ENCODE measurements around the gene SLC9A3. TPM values are rescaled to one million over a fixed set of nuclear protein-coding genes. Genes with fewer than 3 reads are reported as not detected.

Gene SLC9A3
- total RNA-seq, 1 experiment from 2014 or later: 1.9 TPM

DNA sequence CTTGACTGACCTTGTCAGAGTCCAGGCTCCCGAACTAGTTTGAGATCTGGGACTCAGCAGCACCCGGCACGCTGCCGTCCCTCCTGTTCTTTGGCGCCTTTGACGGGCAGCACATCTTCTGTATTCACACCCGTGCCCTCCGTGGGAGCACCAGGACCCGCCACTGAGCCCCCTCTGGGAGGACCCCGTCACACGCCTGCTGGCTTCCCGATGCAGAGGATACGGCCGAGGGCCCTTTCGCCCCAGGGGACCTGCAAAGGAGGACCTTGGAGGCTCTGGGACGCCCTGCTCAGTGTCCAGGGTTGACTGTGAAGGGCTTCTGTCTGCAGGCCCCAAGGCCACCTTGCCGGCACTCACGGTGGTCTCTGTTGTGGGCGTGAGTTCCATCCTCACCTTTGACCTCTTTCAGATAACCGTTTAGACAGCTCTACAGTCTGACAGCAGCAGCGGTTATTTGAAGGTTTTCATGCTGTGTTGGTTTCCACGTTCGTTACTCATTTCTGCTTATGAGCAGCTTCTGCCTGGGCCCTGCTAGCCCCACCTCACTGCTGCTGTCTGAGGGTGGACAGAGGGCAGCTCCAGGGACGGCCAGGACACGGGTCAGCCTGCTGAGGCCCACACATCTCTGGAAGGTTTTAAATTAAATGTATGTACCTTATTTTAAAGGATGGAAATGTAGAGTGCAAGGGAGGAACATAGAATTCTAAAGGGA is 93.9 kb downstream of the SLC9A3 start:
- ChIA-PET POLR2A (ENCODE audit: low non-redundant PET) (no interaction called here), CTCF (interaction anchor here (0.5 to 2.4 kb wide), 3 partner anchors 15 to 114 kb away, joined by 3 to 7 read pairs (median 5); no protein-coding TSS in a partner anchor)
- H3K4me3 ChIP-seq (ENCODE audit: low read depth, low read length, poor library complexity, severe bottlenecking): no peak overlapping the region
- TF ChIP-seq EZH2 (IDR thresholded peaks at IDR 0.05; ENCODE audit: borderline replicate concordance, low read depth, low read length, poor library complexity, severe bottlenecking) (no peak), CTCF (conservative IDR thresholded peaks at IDR 0.05; ENCODE audit: low read depth, low read length) (no peak)
- DNase-seq (ENCODE audit: low spot score): no peak
- no peaks in the 10 kb centered on the region for H3K9me3 ChIP-seq (ENCODE audit: low read depth, low read length, poor library complexity, severe bottlenecking)
- intact Hi-C loops (cut with micrococcal nuclease; ENCODE audit: unreplicated experiment): loop anchor here (2.0 to 5.0 kb wide), 2 partner anchors 113 to 242 kb away; no protein-coding TSS in a partner anchor
- H3K27me3 ChIP-seq (replicated peaks; ENCODE audit: insufficient read depth, low read depth, low read length, poor library complexity): no peaks in the 10 kb centered on the region
- no peaks in the 10 kb centered on the region for H3K4me1 ChIP-seq (ENCODE audit: insufficient read depth, low read length, poor library complexity, severe bottlenecking)
- no peak overlapping the region for H3K27ac ChIP-seq (ENCODE audit: low read depth, low read length, poor library complexity, severe bottlenecking)
- no TSS peak for BruUV-seq (replicated peaks)
- H3K36me3 ChIP-seq (ENCODE audit: insufficient read depth, low read length, poor library complexity, severe bottlenecking): no peaks in the 10 kb centered on the region

DNA sequence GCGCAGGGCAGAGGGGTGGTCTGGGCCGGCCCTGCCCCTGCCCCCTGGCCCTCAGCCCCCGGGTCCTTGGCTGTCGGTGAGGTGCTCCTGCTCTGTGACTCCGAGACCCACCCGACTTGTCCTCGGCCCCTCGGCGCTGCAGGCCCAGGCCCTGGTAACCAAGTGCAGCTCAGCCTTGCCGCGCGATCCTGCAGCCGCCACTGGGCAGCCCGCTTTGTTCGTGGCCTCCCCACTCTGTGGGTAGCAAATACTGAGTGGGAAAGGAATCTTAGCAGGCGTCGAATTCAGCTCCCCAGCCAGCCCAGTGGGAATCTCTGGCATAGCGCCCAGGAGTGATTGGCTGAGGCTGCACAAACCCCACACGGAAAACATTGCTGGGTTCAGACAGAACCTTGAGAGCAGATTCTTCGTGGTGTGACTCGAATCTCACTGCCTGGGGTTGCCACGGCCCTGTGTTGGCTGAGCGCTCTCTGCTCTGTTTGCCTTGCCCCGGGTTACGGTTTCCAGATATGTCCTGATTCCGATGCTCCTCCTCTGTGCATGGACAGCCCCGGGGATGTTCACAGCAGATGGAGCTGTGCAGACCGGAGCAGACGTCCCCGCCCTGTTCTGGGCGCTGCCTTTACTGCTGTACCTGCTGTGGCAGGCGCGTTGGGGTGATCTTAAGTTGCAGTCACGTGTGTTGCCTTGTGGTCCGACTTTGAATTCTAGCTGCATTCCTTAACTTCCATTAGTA is 94.6 kb downstream of the SLC9A3 start:
- TF ChIP-seq CTCF (conservative IDR thresholded peaks at IDR 0.05; ENCODE audit: low read depth, low read length): no peak
- TF ChIP-seq EZH2 (IDR thresholded peaks at IDR 0.05; ENCODE audit: borderline replicate concordance, low read depth, low read length, poor library complexity, severe bottlenecking): no peak
- ChIA-PET CTCF (interaction anchor here (0.9 kb wide), 1 partner anchor 113 kb away, joined by 3 read pairs; no protein-coding TSS in a partner anchor), POLR2A (ENCODE audit: low non-redundant PET) (no interaction called here)
- H3K27ac ChIP-seq (ENCODE audit: low read depth, low read length, poor library complexity, severe bottlenecking): no peak overlapping the region
- no TSS peak for BruUV-seq (replicated peaks)
- peak; percentile 23 for DNase-seq (ENCODE audit: low spot score)
- H3K4me1 ChIP-seq (ENCODE audit: insufficient read depth, low read length, poor library complexity, severe bottlenecking): no peaks in the 10 kb centered on the region
- intact Hi-C loops (cut with micrococcal nuclease; ENCODE audit: unreplicated experiment): loop anchor here (2.0 to 5.0 kb wide), 2 partner anchors 112 to 241 kb away; no protein-coding TSS in a partner anchor
- no peaks in the 10 kb centered on the region for H3K27me3 ChIP-seq (replicated peaks; ENCODE audit: insufficient read depth, low read depth, low read length, poor library complexity)
- no peaks in the 10 kb centered on the region for H3K9me3 ChIP-seq (ENCODE audit: low read depth, low read length, poor library complexity, severe bottlenecking)
- H3K36me3 ChIP-seq (ENCODE audit: insufficient read depth, low read length, poor library complexity, severe bottlenecking): no peaks in the 10 kb centered on the region
- no peak overlapping the region for H3K4me3 ChIP-seq (ENCODE audit: low read depth, low read length, poor library complexity, severe bottlenecking)

- no peak for DNase-seq (ENCODE audit: low spot score)
- H3K27ac ChIP-seq (ENCODE audit: low read depth, low read length, poor library complexity, severe bottlenecking): no peak overlapping the region
Measured at GRCh38 chr5:428754-429452, 95.3 kb downstream of the SLC9A3 start.

More at GRCh38 chr5:428754-429452, 95.3 kb downstream of the SLC9A3 start:
- no peaks in the 10 kb centered on the region for H3K4me1 ChIP-seq (ENCODE audit: insufficient read depth, low read length, poor library complexity, severe bottlenecking)
- H3K4me3 ChIP-seq (ENCODE audit: low read depth, low read length, poor library complexity, severe bottlenecking): no peak overlapping the region
- TF ChIP-seq CTCF (conservative IDR thresholded peaks at IDR 0.05; ENCODE audit: low read depth, low read length): no peak
- no peak for TF ChIP-seq EZH2 (IDR thresholded peaks at IDR 0.05; ENCODE audit: borderline replicate concordance, low read depth, low read length, poor library complexity, severe bottlenecking)
- H3K9me3 ChIP-seq (ENCODE audit: low read depth, low read length, poor library complexity, severe bottlenecking): no peaks in the 10 kb centered on the region
- H3K27me3 ChIP-seq (replicated peaks; ENCODE audit: insufficient read depth, low read depth, low read length, poor library complexity): no peaks in the 10 kb centered on the region
- BruUV-seq (replicated peaks): no TSS peak
- CTCF ChIA-PET: no interaction called here
- no peaks in the 10 kb centered on the region for H3K36me3 ChIP-seq (ENCODE audit: insufficient read depth, low read length, poor library complexity, severe bottlenecking)
- intact Hi-C loops (cut with micrococcal nuclease; ENCODE audit: unreplicated experiment): no loop called here
- POLR2A ChIA-PET (ENCODE audit: low non-redundant PET): no interaction called here

Data from A673 (cell line).